ENCODE measurements around the gene MTUS2. TPM values are rescaled to one million over a fixed set of nuclear protein-coding genes. Genes with fewer than 3 reads are reported as not detected.

Gene MTUS2
- total and polyA plus RNA-seq, 10 of the 15 experiments (the other 5 are each of a cell fraction or from before 2014, with no cell fraction given), result under 0.01 to 0.05 (median 0.02) TPM; not detected in 6

DNA sequence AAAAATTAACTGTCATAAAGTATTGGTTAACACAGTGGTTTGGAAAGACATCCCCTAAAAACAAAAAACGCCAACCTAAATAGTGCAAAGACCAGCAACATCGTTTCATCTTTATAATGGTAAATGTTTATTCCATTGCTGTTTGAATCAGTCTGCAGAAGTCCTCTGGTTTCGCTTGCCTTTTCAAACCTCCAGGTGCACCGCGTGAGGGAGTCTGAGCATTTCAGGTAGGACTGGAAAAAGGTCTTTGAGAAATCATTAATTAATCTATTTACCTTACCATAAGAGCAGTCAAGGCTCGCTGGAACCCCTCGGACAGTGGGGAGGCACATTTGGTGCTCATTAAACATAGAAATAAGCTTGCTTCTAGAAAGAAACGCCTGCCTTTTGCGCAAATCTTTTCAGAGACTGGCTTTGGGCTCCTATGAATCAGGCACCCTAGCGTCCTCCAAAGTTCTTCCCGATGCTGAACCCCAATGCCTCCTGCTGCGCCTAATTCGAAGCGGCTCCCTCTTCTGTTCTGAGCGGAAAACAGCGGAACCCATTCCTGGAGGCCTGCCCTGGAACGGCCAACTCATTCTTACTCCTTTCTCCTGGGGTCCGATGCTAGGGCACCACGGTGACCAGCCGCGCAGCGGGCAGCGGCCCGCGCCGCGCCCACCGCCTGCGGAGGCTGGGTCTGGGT, 951 bp upstream of the MTUS2 start:
- Histone ChIP-seq H3K4me1 (ENCODE audit: control insufficient read depth, insufficient read depth, low read length) (no peaks in the 10 kb centered on the region), H3K9ac (ENCODE audit: control insufficient read depth, insufficient read depth, low read length) (no peak overlapping the region), H3K27me3 (replicated peaks in 1 of 2; ENCODE audit: control insufficient read depth in 2 of 2, insufficient read depth in 2 of 2, low read length in 1 of 2) (peaks cover 3 to 8% of the 10 kb centered on the region in 2 experiments; a peak in 3 of 4 replicates), H3K4me2 (ENCODE audit: control insufficient read depth, insufficient read depth) (no peak overlapping the region), H2AFZ (ENCODE audit: control insufficient read depth, low read depth, low read length) (no peak overlapping the region), H3K79me2 (ENCODE audit: control insufficient read depth, insufficient read depth, low read length) (no peaks in the 10 kb centered on the region), H4K20me1 (ENCODE audit: control insufficient read depth, insufficient read depth) (no peaks in the 10 kb centered on the region), H3K27ac (ENCODE audit: control insufficient read depth, insufficient read depth) (no peak overlapping the region), H3K4me3 (no peak overlapping the region), H3K36me3 (ENCODE audit: control insufficient read depth in 2 of 2, insufficient read depth in 2 of 2, low read length in 1 of 2) (no peaks in the 10 kb centered on the region), H3K9me3 (replicated peaks; ENCODE audit: control insufficient read depth, insufficient read depth, low read length) (no peaks in the 10 kb centered on the region; the same call in 2 of the 3 replicates)
- intact Hi-C loops (cut with micrococcal nuclease; ENCODE audit: unreplicated experiment) (no loop called here), in situ Hi-C loops (cut with MboI) (no loop called here)
- no peak for ATAC-seq
- WGBS (ENCODE audit: insufficient coverage, insufficient replicate concordance, low lambda C conversion rate, missing lambda C conversion rate), result 57% methylated on average over 27 of the region's 29 CpGs
- FAIRE-seq, result no peak
- SMC1A ChIA-PET (ENCODE audit: uncharacterized antibody, unreplicated experiment), result no interaction called here
- CTCF ChIA-PET, result interaction anchor here (1.2 kb wide), 1 partner anchor 26 kb away, joined by 3 read pairs; no protein-coding TSS in a partner anchor
- RAD21 ChIA-PET (ENCODE audit: unreplicated experiment), result no interaction called here
- POLR2A ChIA-PET, result no interaction called here
- DNase-seq (ENCODE audit: low read depth, low spot score), result no peak
- TF ChIP-seq ZSCAN29 (IDR thresholded peaks at IDR 0.05) (no peak), STAT1 (conservative IDR thresholded peaks at IDR 0.05) (no peak), RCOR1 (conservative IDR thresholded peaks at IDR 0.05; ENCODE audit: low read depth, low read length) (no peak), CBX3 (IDR thresholded peaks at IDR 0.05; ENCODE audit: borderline replicate concordance, low read depth) (no peak), CBX5 (IDR thresholded peaks at IDR 0.05; ENCODE audit: low read depth) (no peak), SMC3 (IDR thresholded peaks at IDR 0.05; ENCODE audit: borderline replicate concordance, low read length) (no peak), NR2C2 (IDR thresholded peaks at IDR 0.05; ENCODE audit: borderline replicate concordance, control insufficient read depth, insufficient read length, low read depth) (no peak), NR2C1 (IDR thresholded peaks at IDR 0.05) (no peak), ZNF622 (IDR thresholded peaks at IDR 0.05) (no peak), E2F4 (IDR thresholded peaks at IDR 0.05; ENCODE audit: low read depth, low read length) (no peak), EGR1 (IDR thresholded peaks at IDR 0.05; ENCODE audit: borderline replicate concordance in 1 of 2, low read depth in 2 of 2, low read length in 2 of 2) (no peak), PAX5 (IDR thresholded peaks at IDR 0.05; ENCODE audit: borderline replicate concordance, low read depth, low read length) (no peak), SIN3A (IDR thresholded peaks at IDR 0.05; ENCODE audit: low read depth, low read length) (no peak), YBX1 (IDR thresholded peaks at IDR 0.05) (no peak), CBFB (IDR thresholded peaks at IDR 0.05; ENCODE audit: low read depth) (no peak)
- no TSS peak for BruUV-seq (replicated peaks)
